T-helper 1 cell treated with Interleukin-12 subunit alpha and Interleukin-12 subunit beta and Interleukin-4 antibody, amounts not matched to agents 30 μg/mL and 1 μg/mL, for 36 hours (primary cell): Measurements from ENCODE around the gene VPS13D.

Source experiments
- H3K27ac Mint-ChIP-seq: one replicate; pipeline ENCODE4 v1.8.0; 2021; ENCODE audit warnings: mild to moderate bottlenecking, mixed read lengths
- H3K27me3 Mint-ChIP-seq: one replicate; pipeline ENCODE4 v1.8.0; 2021; ENCODE audit warnings: low read depth, mixed read lengths
- H3K36me3 Mint-ChIP-seq: one replicate; pipeline ENCODE4 v1.8.0; 2021; ENCODE audit warnings: low read depth, mixed read lengths
- H3K4me1 Mint-ChIP-seq: one replicate; pipeline ENCODE4 v1.8.0; 2021; ENCODE audit warnings: low read depth, mixed read lengths
- H3K4me3 Mint-ChIP-seq: one replicate; pipeline ENCODE4 v1.8.0; 2021; ENCODE audit warnings: mild to moderate bottlenecking, moderate library complexity, mixed read lengths
- H3K9me3 Mint-ChIP-seq: one replicate; pipeline ENCODE4 v1.8.0; 2021; ENCODE audit warnings: mixed read lengths

Gene VPS13D

DNA sequence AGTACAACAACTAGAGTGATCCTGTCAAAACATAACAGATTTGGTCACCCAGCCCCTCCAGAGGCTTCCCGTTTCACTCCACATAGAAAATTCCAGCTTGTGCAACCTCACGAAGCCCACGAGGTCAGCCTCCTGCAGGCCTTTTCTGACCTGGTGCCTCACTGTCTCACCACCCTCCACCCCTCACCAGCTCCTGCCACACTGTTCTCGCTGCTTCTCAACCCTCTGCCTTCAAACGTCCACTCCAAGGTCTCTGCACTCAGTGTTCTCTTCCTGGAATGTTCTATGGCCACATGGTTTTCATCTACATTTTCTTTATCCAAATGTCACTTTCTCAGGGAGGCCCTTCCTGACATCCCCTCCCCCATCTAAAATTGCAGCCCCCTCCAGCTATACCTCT, 209.2 kb downstream of the VPS13D start:
- peaks cover 64% of the 10 kb centered on the region for H3K4me1 Mint-ChIP-seq
- H3K4me3 Mint-ChIP-seq, result peak overlapping the region; percentile 64
- H3K9me3 Mint-ChIP-seq, result peaks cover 11% of the 10 kb centered on the region
- peak overlapping the region; percentile 76 for H3K27ac Mint-ChIP-seq
- peaks cover 45% of the 10 kb centered on the region for H3K36me3 Mint-ChIP-seq
- peaks cover 10% of the 10 kb centered on the region for H3K27me3 Mint-ChIP-seq

- no peak overlapping the region for H3K27ac Mint-ChIP-seq
- H3K4me1 Mint-ChIP-seq, result peaks cover 50% of the 10 kb centered on the region
- H3K4me3 Mint-ChIP-seq, result no peak overlapping the region
- H3K36me3 Mint-ChIP-seq, result peaks cover 50% of the 10 kb centered on the region
- H3K27me3 Mint-ChIP-seq, result peaks cover 33% of the 10 kb centered on the region
- H3K9me3 Mint-ChIP-seq, result peaks cover 20% of the 10 kb centered on the region
Observed at GRCh38 chr1:12441414-12442105, 211.7 kb downstream of the VPS13D start.

DNA sequence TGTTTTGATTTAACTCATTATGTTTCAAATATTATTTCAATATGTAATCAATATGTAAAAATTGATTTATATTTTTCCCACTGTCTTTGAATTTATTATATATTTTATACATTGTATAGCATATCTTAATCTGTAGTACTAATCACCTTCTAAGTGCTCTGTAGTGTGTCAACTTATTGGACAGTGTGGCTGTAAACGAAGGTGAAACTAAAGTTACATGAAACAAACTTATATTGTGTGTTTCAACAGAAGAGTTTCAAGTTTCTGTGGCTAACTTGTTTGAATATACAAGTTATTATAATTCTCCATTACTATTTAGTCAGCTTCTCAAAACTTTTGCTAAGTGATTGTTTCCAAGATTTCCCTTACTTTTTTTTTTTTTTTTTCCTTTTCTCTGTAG, 212.4 kb downstream of the VPS13D start:
- H3K27ac Mint-ChIP-seq, result no peak overlapping the region
- peaks cover 52% of the 10 kb centered on the region for H3K36me3 Mint-ChIP-seq
- H3K27me3 Mint-ChIP-seq, result peaks cover 36% of the 10 kb centered on the region

DNA sequence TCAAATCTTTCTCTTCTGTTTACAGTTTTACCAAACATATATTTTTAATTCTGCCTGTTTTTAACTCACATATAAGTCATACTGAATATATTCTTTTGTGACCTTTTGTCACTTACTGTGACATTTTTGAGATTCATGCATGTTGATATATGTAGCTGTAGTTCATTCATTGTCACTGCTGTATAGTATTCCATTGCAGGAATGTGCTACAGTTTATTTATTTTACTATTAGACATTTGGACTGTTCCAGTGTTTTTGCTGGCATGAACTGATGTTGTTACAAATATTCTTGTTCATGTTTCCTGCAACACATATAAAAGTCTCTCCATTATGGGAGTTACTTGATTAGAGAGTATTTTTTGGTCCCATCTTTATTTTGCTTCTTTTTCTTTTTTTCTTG, 213.3 kb downstream of the VPS13D start:
- Mint-ChIP-seq H3K27ac (no peak overlapping the region), H3K9me3 (peaks cover 14% of the 10 kb centered on the region), H3K36me3 (peaks cover 48% of the 10 kb centered on the region), H3K4me1 (peaks cover 45% of the 10 kb centered on the region), H3K4me3 (no peak overlapping the region), H3K27me3 (peaks cover 36% of the 10 kb centered on the region)

More for the DNA sequence above, 212.4 kb downstream of the VPS13D start:
- Mint-ChIP-seq H3K9me3 (peaks cover 17% of the 10 kb centered on the region), H3K4me1 (peaks cover 47% of the 10 kb centered on the region), H3K4me3 (no peak overlapping the region)

GRCh38 chr1:12444329-12444841, 214.6 kb downstream of the VPS13D start:
- peaks cover 36% of the 10 kb centered on the region for H3K27me3 Mint-ChIP-seq
- no peak overlapping the region for H3K4me3 Mint-ChIP-seq
- peaks cover 44% of the 10 kb centered on the region for H3K4me1 Mint-ChIP-seq
- H3K9me3 Mint-ChIP-seq, result peaks cover 9% of the 10 kb centered on the region
- H3K27ac Mint-ChIP-seq, result no peak overlapping the region
- peaks cover 43% of the 10 kb centered on the region for H3K36me3 Mint-ChIP-seq

DNA sequence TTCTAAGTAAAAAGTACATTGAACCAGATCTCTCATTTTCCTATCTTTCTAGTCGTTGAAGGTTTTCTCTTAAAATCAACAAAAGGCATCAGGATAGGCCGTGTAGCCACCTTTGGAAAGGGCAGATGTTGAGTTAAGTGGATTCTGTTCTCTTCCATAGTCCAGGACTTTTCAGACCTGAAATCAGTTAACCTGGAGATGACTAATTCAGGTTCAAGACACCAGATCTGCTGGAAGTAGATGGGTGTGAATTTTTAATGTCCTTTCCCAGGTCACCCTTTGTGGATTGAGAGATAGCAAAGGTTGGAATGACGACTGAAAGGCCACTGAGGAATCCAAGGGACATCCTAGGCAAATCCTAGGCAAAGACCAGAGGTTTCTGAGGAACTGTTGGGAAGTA, 215.4 kb downstream of the VPS13D start:
- Mint-ChIP-seq H3K9me3 (peaks cover 9% of the 10 kb centered on the region), H3K4me3 (no peak overlapping the region), H3K4me1 (peaks cover 46% of the 10 kb centered on the region), H3K36me3 (peaks cover 40% of the 10 kb centered on the region), H3K27me3 (peaks cover 33% of the 10 kb centered on the region), H3K27ac (no peak overlapping the region)

DNA sequence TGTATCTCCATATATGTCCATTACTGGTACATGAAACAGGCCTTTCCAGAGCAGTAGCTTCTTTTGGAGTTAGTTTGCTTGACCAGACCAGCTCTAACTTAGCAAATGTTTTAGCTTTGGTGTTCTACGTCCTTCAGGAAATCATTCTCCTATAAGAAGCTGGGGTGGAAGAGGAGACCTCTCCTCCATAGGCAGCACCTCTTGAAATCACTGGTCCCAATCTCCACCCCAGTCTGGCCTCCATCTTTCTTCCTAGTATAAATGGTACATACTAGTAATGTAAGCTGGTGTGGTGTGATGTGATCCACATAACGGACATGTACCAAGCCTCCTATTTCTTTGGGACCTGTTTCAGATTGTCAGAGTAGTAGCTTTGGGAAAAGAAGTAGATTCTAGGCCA, 216.8 kb downstream of the VPS13D start:
- peaks cover 48% of the 10 kb centered on the region for H3K4me1 Mint-ChIP-seq
- peaks cover 34% of the 10 kb centered on the region for H3K27me3 Mint-ChIP-seq
- H3K9me3 Mint-ChIP-seq, result peaks cover 9% of the 10 kb centered on the region
- no peak overlapping the region for H3K27ac Mint-ChIP-seq
- no peak overlapping the region for H3K4me3 Mint-ChIP-seq
- H3K36me3 Mint-ChIP-seq, result peaks cover 45% of the 10 kb centered on the region

- H3K27me3 Mint-ChIP-seq, result peaks cover 32% of the 10 kb centered on the region
- H3K9me3 Mint-ChIP-seq, result peaks cover 9% of the 10 kb centered on the region
- peaks cover 48% of the 10 kb centered on the region for H3K36me3 Mint-ChIP-seq
- H3K4me3 Mint-ChIP-seq, result no peak overlapping the region
- H3K4me1 Mint-ChIP-seq, result peaks cover 50% of the 10 kb centered on the region
- no peak overlapping the region for H3K27ac Mint-ChIP-seq
Observed at GRCh38 chr1:12447307-12447706, 217.5 kb downstream of the VPS13D start.

DNA sequence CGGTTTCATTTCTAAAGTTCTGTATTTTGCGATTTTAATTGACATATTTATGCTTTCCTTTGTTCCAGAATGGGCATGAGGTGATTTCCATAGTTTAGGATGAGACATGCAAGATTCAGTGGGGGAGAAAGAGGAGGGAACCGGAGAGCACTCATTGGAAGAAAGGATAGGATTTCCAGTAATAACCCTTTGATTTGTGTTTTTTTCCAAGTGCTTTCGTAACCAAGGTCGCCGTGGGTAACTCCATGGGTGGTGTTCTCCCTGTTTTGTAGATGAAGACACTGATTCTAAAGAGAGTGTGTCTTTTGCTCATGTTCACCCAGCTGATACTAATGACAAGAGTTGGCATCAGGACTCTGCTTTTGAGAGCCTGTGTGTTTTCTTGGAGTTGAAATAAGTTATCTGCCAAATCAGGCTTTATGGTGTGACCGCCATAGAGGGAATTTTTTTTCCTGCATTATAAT, 218.1 kb downstream of the VPS13D start:
- no peak overlapping the region for H3K4me3 Mint-ChIP-seq
- peaks cover 55% of the 10 kb centered on the region for H3K4me1 Mint-ChIP-seq
- H3K9me3 Mint-ChIP-seq, result peaks cover 9% of the 10 kb centered on the region
- peaks cover 36% of the 10 kb centered on the region for H3K27me3 Mint-ChIP-seq
- H3K36me3 Mint-ChIP-seq, result peaks cover 50% of the 10 kb centered on the region
- peak overlapping the region; percentile 32 for H3K27ac Mint-ChIP-seq

- peaks cover 43% of the 10 kb centered on the region for H3K36me3 Mint-ChIP-seq
- peaks cover 9% of the 10 kb centered on the region for H3K9me3 Mint-ChIP-seq
- H3K27me3 Mint-ChIP-seq, result peaks cover 36% of the 10 kb centered on the region
- peak overlapping the region; percentile 93 for H3K27ac Mint-ChIP-seq
- no peak overlapping the region for H3K4me3 Mint-ChIP-seq
- peaks cover 62% of the 10 kb centered on the region for H3K4me1 Mint-ChIP-seq
Observed at GRCh38 chr1:12448746-12449177, 218.9 kb downstream of the VPS13D start.

GRCh38 chr1:12450090-12450755, 220.4 kb downstream of the VPS13D start:
- H3K27me3 Mint-ChIP-seq, result peaks cover 24% of the 10 kb centered on the region
- H3K9me3 Mint-ChIP-seq, result peaks cover 4% of the 10 kb centered on the region
- H3K27ac Mint-ChIP-seq, result peak overlapping the region; percentile 93
- peak overlapping the region; percentile 71 for H3K4me3 Mint-ChIP-seq
- peaks cover 41% of the 10 kb centered on the region for H3K36me3 Mint-ChIP-seq
- H3K4me1 Mint-ChIP-seq, result peaks cover 73% of the 10 kb centered on the region

DNA sequence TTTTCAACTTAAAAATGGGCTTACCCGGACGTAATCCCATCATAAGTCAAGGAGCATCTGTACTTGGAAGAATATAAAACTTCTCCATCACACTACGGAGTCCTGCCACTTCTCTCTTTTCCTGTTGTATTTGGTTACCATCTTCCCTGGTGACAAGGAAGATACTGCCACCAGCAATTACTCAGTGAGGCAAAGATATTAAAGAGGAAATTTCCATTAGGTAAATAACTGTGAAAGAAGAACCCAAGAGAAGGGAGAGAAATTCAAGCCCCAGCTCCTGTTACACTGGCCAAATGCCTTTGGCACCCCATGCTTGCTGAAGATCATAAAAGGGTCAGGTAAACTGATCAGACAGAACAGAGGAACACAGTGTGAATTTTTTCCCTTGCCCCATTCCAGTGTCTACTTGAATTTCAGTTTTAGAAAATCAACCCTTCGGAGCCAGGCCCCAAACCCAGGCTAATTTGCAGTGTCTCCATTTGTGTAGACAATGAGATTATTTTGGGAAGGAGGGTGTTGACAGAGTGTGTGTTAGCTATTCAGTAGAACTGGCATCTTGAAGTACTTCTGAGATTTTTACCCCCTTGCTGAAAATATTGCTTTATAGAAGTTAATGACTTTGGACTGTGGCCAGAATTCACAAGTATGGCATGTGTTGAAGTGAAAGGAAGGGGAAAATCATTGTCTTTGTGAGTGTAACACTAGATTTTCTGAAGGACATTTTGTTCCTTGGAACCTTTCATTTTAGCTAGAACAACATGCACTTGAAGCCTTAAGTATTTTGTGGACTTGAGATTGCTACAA, 221.1 kb downstream of the VPS13D start:
- H3K36me3 Mint-ChIP-seq, result peaks cover 39% of the 10 kb centered on the region
- H3K27ac Mint-ChIP-seq, result peak overlapping the region; percentile 71
- peaks cover under 1% of the 10 kb centered on the region for H3K9me3 Mint-ChIP-seq
- peaks cover 73% of the 10 kb centered on the region for H3K4me1 Mint-ChIP-seq
- H3K4me3 Mint-ChIP-seq, result no peak overlapping the region
- peaks cover 19% of the 10 kb centered on the region for H3K27me3 Mint-ChIP-seq

DNA sequence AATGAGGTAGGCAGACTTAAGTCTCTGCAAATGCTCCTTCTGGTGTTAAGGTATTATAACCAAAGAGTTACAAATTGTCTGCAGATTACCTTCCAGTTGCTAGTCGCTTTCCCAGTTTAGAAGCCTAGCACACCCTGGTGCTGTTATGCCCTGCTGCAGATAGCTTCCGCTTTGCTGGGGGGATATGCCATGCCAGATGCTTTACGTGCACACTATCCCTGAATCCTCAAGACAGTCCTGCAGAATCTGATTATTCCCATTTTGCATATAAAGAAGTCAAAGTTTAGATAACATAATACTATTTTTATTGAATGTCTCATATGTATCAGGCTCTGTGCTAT, 221.7 kb downstream of the VPS13D start:
- Mint-ChIP-seq H3K27me3 (peaks cover 13% of the 10 kb centered on the region), H3K27ac (no peak overlapping the region), H3K4me1 (peaks cover 72% of the 10 kb centered on the region), H3K9me3 (no peaks in the 10 kb centered on the region), H3K4me3 (no peak overlapping the region), H3K36me3 (peaks cover 38% of the 10 kb centered on the region)

DNA sequence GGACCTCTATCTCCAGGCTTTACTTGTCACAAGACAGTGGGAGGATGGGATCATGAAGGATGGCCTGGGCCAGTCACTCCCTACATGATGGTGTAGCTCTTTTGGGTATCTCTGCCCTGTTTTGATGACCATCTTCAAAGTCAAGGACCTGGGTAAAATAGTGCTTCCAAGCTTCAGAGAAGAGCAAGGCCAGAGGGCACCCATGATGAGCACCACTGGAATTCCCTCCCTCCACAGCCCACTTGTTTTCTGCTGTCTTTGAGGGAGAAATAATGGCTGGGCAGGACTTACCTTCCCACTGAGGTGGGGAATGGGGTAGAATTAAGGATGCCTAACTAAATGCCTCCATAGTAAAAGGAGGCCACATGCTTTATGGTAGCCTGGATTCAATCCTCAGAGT, 222.4 kb downstream of the VPS13D start:
- H3K27me3 Mint-ChIP-seq, result peaks cover 9% of the 10 kb centered on the region
- H3K27ac Mint-ChIP-seq, result no peak overlapping the region
- H3K36me3 Mint-ChIP-seq, result peaks cover 41% of the 10 kb centered on the region
- H3K9me3 Mint-ChIP-seq, result no peaks in the 10 kb centered on the region
- no peak overlapping the region for H3K4me3 Mint-ChIP-seq
- H3K4me1 Mint-ChIP-seq, result peaks cover 76% of the 10 kb centered on the region
